ENCODE data around the gene MPDZ. TPM values are rescaled to one million over a fixed set of nuclear protein-coding genes. Genes with fewer than 3 reads are reported as not detected.

Gene MPDZ
- total and polyA plus RNA-seq, 2 of the 13 experiments (the other 11 are each of a cell fraction or from before 2014, with no cell fraction given), result 12.4 to 14.7 TPM

- Histone ChIP-seq H3K4me3 (replicated peaks in 1 of 3; ENCODE audit: insufficient read depth in 1 of 3, low read depth in 2 of 3, low read length in 3 of 3) (no peak overlapping the region), H3K79me2 (ENCODE audit: insufficient read depth, low read length) (no peaks in the 10 kb centered on the region), H4K20me1 (ENCODE audit: insufficient read depth, low read length) (no peaks in the 10 kb centered on the region), H3K9ac (ENCODE audit: insufficient read depth, low read depth, low read length) (no peak overlapping the region), H2AFZ (ENCODE audit: low read length) (no peak overlapping the region), H3K36me3 (replicated peaks in 1 of 2; ENCODE audit: control insufficient read depth in 1 of 2, insufficient read depth in 2 of 2, low read length in 2 of 2) (no peaks in the 10 kb centered on the region; a peak in 1 of 5 replicates), H3K4me2 (ENCODE audit: low read depth, low read length) (no peak overlapping the region), H3K9me3 (ENCODE audit: low read length) (no peaks in the 10 kb centered on the region), H3K27me3 (ENCODE audit: control insufficient read depth in 1 of 2, insufficient read depth in 2 of 2, low read length in 2 of 2) (no peaks in the 10 kb centered on the region), H3K4me1 (ENCODE audit: insufficient read depth, low read length) (no peaks in the 10 kb centered on the region), H3K27ac (ENCODE audit: extremely low read length, insufficient read depth, low read length) (no peak overlapping the region)
- TF ChIP-seq ZNF790 (CRISPR knock-in tag; IDR thresholded peaks at IDR 0.05; ENCODE audit: borderline replicate concordance) (no peak), ZNF354B (CRISPR knock-in tag; IDR thresholded peaks at IDR 0.05) (no peak), GABPB1 (CRISPR knock-in tag; IDR thresholded peaks at IDR 0.05) (no peak), HOXA9 (CRISPR knock-in tag; IDR thresholded peaks at IDR 0.05; ENCODE audit: borderline replicate concordance) (no peak), HES4 (CRISPR knock-in tag; IDR thresholded peaks at IDR 0.05; ENCODE audit: borderline replicate concordance) (no peak), ZKSCAN5 (CRISPR knock-in tag; IDR thresholded peaks at IDR 0.05) (no peak), U2AF2 (IDR thresholded peaks at IDR 0.05; ENCODE audit: low read depth, low read length) (no peak), SIX1 (CRISPR knock-in tag; IDR thresholded peaks at IDR 0.05; ENCODE audit: borderline replicate concordance) (no peak), POGK (CRISPR knock-in tag; conservative IDR thresholded peaks at IDR 0.05) (no peak), ZNF772 (CRISPR knock-in tag; IDR thresholded peaks at IDR 0.05) (no peak), ARID5B (CRISPR knock-in tag; IDR thresholded peaks at IDR 0.05) (no peak), ADNP (CRISPR knock-in tag; IDR thresholded peaks at IDR 0.05) (no peak)
- DNase-seq (ENCODE audit: low spot score) (no peak), FAIRE-seq (no peak), ATAC-seq (no peak)
- in situ Hi-C loops (cut with HindIII; ENCODE audit: extremely low pct_ligation_motif_present, low pct_unique_long_range_greater_than_20kb) (no loop called here), intact Hi-C loops (cut with micrococcal nuclease; ENCODE audit: unreplicated experiment) (no loop called here)
- no TSS peak for BruUV-seq (replicated peaks)
- WGBS (ENCODE audit: low lambda C conversion rate), result 90% methylated on average over 5 of the region's 5 CpGs
- POLR2A ChIA-PET, result no interaction called here
- CTCF ChIA-PET (ENCODE audit: low intra/inter-chr PET ratio, low total read pairs), result interaction anchor here (0.7 kb wide), 1 partner anchor 54 kb away, joined by 4 read pairs; no protein-coding TSS in a partner anchor
Measured at GRCh38 chr9:13141629-13142028, 137.9 kb downstream of the MPDZ start.
